ENCODE data around the gene ZFP36L1. TPM values are rescaled to one million over a fixed set of nuclear protein-coding genes. Genes with fewer than 3 reads are reported as not detected.

Gene ZFP36L1
- total RNA-seq, 1 experiment from 2014 or later: 426 TPM

- peak; percentile 49 for DNase-seq (ENCODE audit: unreplicated experiment)
- intact Hi-C loops (cut with micrococcal nuclease): loop anchor here (5.0 kb wide), 2 partner anchors 649 to 709 kb away; no protein-coding TSS in a partner anchor
- peak overlapping the region; percentile 98 for H3K4me3 Mint-ChIP-seq (ENCODE audit: unreplicated experiment)
- no peaks in the 10 kb centered on the region for H3K27me3 Mint-ChIP-seq (ENCODE audit: insufficient read depth, unreplicated experiment)
- BruUV-seq (replicated peaks): no TSS peak
- H3K27ac Mint-ChIP-seq (ENCODE audit: low read depth, unreplicated experiment): peak overlapping the region; percentile 97
- no peaks in the 10 kb centered on the region for H3K9me3 Mint-ChIP-seq (ENCODE audit: unreplicated experiment)
- H3K4me1 Mint-ChIP-seq (ENCODE audit: insufficient read depth, unreplicated experiment): peaks cover 15% of the 10 kb centered on the region
- no peak for TF ChIP-seq CTCF (IDR thresholded peaks at IDR 0.05; ENCODE audit: unreplicated experiment)
- peaks cover 89% of the 10 kb centered on the region for H3K36me3 Mint-ChIP-seq (ENCODE audit: insufficient read depth, unreplicated experiment)
- CTCF ChIA-PET: interaction anchor here (0.7 to 5.7 kb wide), 11 partner anchors 11 to 848 kb away, joined by 3 to 72 read pairs (median 4); no protein-coding TSS in a partner anchor
- POLR2A ChIA-PET: interaction anchor here (0.5 to 11.3 kb wide), 44 partner anchors 9 to 852 kb away, joined by 3 to 403 read pairs (median 4); no protein-coding TSS in a partner anchor
These were observed 1.6 kb downstream of the ZFP36L1 start for GRCh38 chr14:68791078-68791901.

- no peak for DNase-seq (ENCODE audit: unreplicated experiment)
- intact Hi-C loops (cut with micrococcal nuclease): loop anchor here (5.0 kb wide), 2 partner anchors 648 to 708 kb away; no protein-coding TSS in a partner anchor
- H3K4me1 Mint-ChIP-seq (ENCODE audit: insufficient read depth, unreplicated experiment): peaks cover 21% of the 10 kb centered on the region
- CTCF ChIA-PET: interaction anchor here (0.6 to 5.7 kb wide), 13 partner anchors 18 to 847 kb away, joined by 3 to 72 read pairs (median 4); no protein-coding TSS in a partner anchor
- H3K36me3 Mint-ChIP-seq (ENCODE audit: insufficient read depth, unreplicated experiment): peaks cover 95% of the 10 kb centered on the region
- BruUV-seq (replicated peaks): no TSS peak
- TF ChIP-seq CTCF (IDR thresholded peaks at IDR 0.05; ENCODE audit: unreplicated experiment): no peak
- H3K4me3 Mint-ChIP-seq (ENCODE audit: unreplicated experiment): peak overlapping the region; percentile 98
- peak overlapping the region; percentile 97 for H3K27ac Mint-ChIP-seq (ENCODE audit: low read depth, unreplicated experiment)
- no peaks in the 10 kb centered on the region for H3K27me3 Mint-ChIP-seq (ENCODE audit: insufficient read depth, unreplicated experiment)
- POLR2A ChIA-PET: interaction anchor here (0.6 to 11.3 kb wide), 32 partner anchors 8 to 907 kb away, joined by 3 to 403 read pairs (median 4); no protein-coding TSS in a partner anchor
- H3K9me3 Mint-ChIP-seq (ENCODE audit: unreplicated experiment): no peaks in the 10 kb centered on the region
These were observed 2.2 kb downstream of the ZFP36L1 start for GRCh38 chr14:68790644-68791077.

- POLR2A ChIA-PET: interaction anchor here (0.6 to 11.3 kb wide), 43 partner anchors 9 to 973 kb away, joined by 3 to 403 read pairs (median 4); partner anchors contain the start of gene ZFYVE26
- H3K4me3 Mint-ChIP-seq (ENCODE audit: unreplicated experiment): peak overlapping the region; percentile 98
- H3K27me3 Mint-ChIP-seq (ENCODE audit: insufficient read depth, unreplicated experiment): no peaks in the 10 kb centered on the region
- intact Hi-C loops (cut with micrococcal nuclease): loop anchor here (1.0 to 5.0 kb wide), 9 partner anchors 26 to 846 kb away; no protein-coding TSS in a partner anchor
- TF ChIP-seq CTCF (IDR thresholded peaks at IDR 0.05; ENCODE audit: unreplicated experiment): no peak
- peak overlapping the region; percentile 97 for H3K27ac Mint-ChIP-seq (ENCODE audit: low read depth, unreplicated experiment)
- no TSS peak for BruUV-seq (replicated peaks)
- peaks cover 96% of the 10 kb centered on the region for H3K36me3 Mint-ChIP-seq (ENCODE audit: insufficient read depth, unreplicated experiment)
- peaks cover 27% of the 10 kb centered on the region for H3K4me1 Mint-ChIP-seq (ENCODE audit: insufficient read depth, unreplicated experiment)
- DNase-seq (ENCODE audit: unreplicated experiment): peak; percentile 15
- CTCF ChIA-PET: interaction anchor here (0.6 to 5.7 kb wide), 28 partner anchors 13 to 857 kb away, joined by 3 to 72 read pairs (median 3); no protein-coding TSS in a partner anchor
- H3K9me3 Mint-ChIP-seq (ENCODE audit: unreplicated experiment): no peaks in the 10 kb centered on the region
These were observed 2.8 kb downstream of the ZFP36L1 start for GRCh38 chr14:68789821-68790643.

Data from MCF 10A (cell line).